Measurements from ENCODE around the gene RABGAP1. TPM values are rescaled to one million over a fixed set of nuclear protein-coding genes. Genes with fewer than 3 reads are reported as not detected.

RABGAP1 gene
- total RNA-seq, 1 donor from 2014 or later, result 80.2 TPM

GRCh38 chr9:123087359-123087888, 146.6 kb downstream of the RABGAP1 start:
- Mint-ChIP-seq H3K9me3 (ENCODE audit: unreplicated experiment) (no peaks in the 10 kb centered on the region), H3K27ac (ENCODE audit: unreplicated experiment) (no peak overlapping the region), H3K36me3 (ENCODE audit: unreplicated experiment) (no peaks in the 10 kb centered on the region), H3K4me1 (ENCODE audit: low read depth, unreplicated experiment) (no peaks in the 10 kb centered on the region), H3K4me3 (ENCODE audit: unreplicated experiment) (no peak overlapping the region), H3K27me3 (ENCODE audit: unreplicated experiment) (no peaks in the 10 kb centered on the region)
- no peak for DNase-seq
- TF ChIP-seq CTCF (IDR thresholded peaks at IDR 0.05; ENCODE audit: partially characterized antibody, unreplicated experiment), result no peak

- H3K27ac Mint-ChIP-seq (ENCODE audit: unreplicated experiment), result no peak overlapping the region
- no peaks in the 10 kb centered on the region for H3K9me3 Mint-ChIP-seq (ENCODE audit: unreplicated experiment)
- TF ChIP-seq CTCF (IDR thresholded peaks at IDR 0.05; ENCODE audit: partially characterized antibody, unreplicated experiment), result no peak
- H3K4me1 Mint-ChIP-seq (ENCODE audit: low read depth, unreplicated experiment), result no peaks in the 10 kb centered on the region
- H3K27me3 Mint-ChIP-seq (ENCODE audit: unreplicated experiment), result no peaks in the 10 kb centered on the region
- H3K36me3 Mint-ChIP-seq (ENCODE audit: unreplicated experiment), result no peaks in the 10 kb centered on the region
- no peak overlapping the region for H3K4me3 Mint-ChIP-seq (ENCODE audit: unreplicated experiment)
- no peak for DNase-seq
These were observed 148.2 kb downstream of the RABGAP1 start for GRCh38 chr9:123089040-123089439.

- no peak overlapping the region for H3K4me3 Mint-ChIP-seq (ENCODE audit: unreplicated experiment)
- no peak overlapping the region for H3K27ac Mint-ChIP-seq (ENCODE audit: unreplicated experiment)
- no peaks in the 10 kb centered on the region for H3K36me3 Mint-ChIP-seq (ENCODE audit: unreplicated experiment)
- no peaks in the 10 kb centered on the region for H3K4me1 Mint-ChIP-seq (ENCODE audit: low read depth, unreplicated experiment)
- no peak for TF ChIP-seq CTCF (IDR thresholded peaks at IDR 0.05; ENCODE audit: partially characterized antibody, unreplicated experiment)
- no peaks in the 10 kb centered on the region for H3K9me3 Mint-ChIP-seq (ENCODE audit: unreplicated experiment)
- H3K27me3 Mint-ChIP-seq (ENCODE audit: unreplicated experiment), result no peaks in the 10 kb centered on the region
- no peak for DNase-seq
These were observed 149.0 kb downstream of the RABGAP1 start for GRCh38 chr9:123089790-123090189.

- Mint-ChIP-seq H3K27me3 (ENCODE audit: unreplicated experiment) (no peaks in the 10 kb centered on the region), H3K9me3 (ENCODE audit: unreplicated experiment) (no peaks in the 10 kb centered on the region), H3K4me1 (ENCODE audit: low read depth, unreplicated experiment) (no peaks in the 10 kb centered on the region), H3K27ac (ENCODE audit: unreplicated experiment) (no peak overlapping the region), H3K4me3 (ENCODE audit: unreplicated experiment) (no peak overlapping the region), H3K36me3 (ENCODE audit: unreplicated experiment) (no peaks in the 10 kb centered on the region)
- no peak for TF ChIP-seq CTCF (IDR thresholded peaks at IDR 0.05; ENCODE audit: partially characterized antibody, unreplicated experiment)
- no peak for DNase-seq
These were observed 149.5 kb downstream of the RABGAP1 start for GRCh38 chr9:123090198-123090896.

GRCh38 chr9:123090956-123091355, 150.1 kb downstream of the RABGAP1 start:
- Mint-ChIP-seq H3K36me3 (ENCODE audit: unreplicated experiment) (no peaks in the 10 kb centered on the region), H3K4me1 (ENCODE audit: low read depth, unreplicated experiment) (no peaks in the 10 kb centered on the region), H3K27ac (ENCODE audit: unreplicated experiment) (no peak overlapping the region), H3K9me3 (ENCODE audit: unreplicated experiment) (no peaks in the 10 kb centered on the region), H3K4me3 (ENCODE audit: unreplicated experiment) (no peak overlapping the region), H3K27me3 (ENCODE audit: unreplicated experiment) (no peaks in the 10 kb centered on the region)
- DNase-seq, result no peak
- no peak for TF ChIP-seq CTCF (IDR thresholded peaks at IDR 0.05; ENCODE audit: partially characterized antibody, unreplicated experiment)

Data from glutamatergic neuron (in vitro differentiated cells).